HG03025 (cell line): ENCODE data around the gene MYO1H.
"Not testable (repeated sequence)": the region's sequence is repeated elsewhere in the genome, so short reads cannot be mapped to it uniquely, and the experiment has no call there.

ENCODE experiments used
- ATAC-seq: cut with Tn5 transposase; IDR thresholded peaks from one replicate; pipeline ENCODE4 v1.9.1; 2021; ENCODE audit warnings: mild to moderate bottlenecking, moderate library complexity; ENCODE audit not compliant: unreplicated experiment, low FRiP score

Gene MYO1H, protein sequence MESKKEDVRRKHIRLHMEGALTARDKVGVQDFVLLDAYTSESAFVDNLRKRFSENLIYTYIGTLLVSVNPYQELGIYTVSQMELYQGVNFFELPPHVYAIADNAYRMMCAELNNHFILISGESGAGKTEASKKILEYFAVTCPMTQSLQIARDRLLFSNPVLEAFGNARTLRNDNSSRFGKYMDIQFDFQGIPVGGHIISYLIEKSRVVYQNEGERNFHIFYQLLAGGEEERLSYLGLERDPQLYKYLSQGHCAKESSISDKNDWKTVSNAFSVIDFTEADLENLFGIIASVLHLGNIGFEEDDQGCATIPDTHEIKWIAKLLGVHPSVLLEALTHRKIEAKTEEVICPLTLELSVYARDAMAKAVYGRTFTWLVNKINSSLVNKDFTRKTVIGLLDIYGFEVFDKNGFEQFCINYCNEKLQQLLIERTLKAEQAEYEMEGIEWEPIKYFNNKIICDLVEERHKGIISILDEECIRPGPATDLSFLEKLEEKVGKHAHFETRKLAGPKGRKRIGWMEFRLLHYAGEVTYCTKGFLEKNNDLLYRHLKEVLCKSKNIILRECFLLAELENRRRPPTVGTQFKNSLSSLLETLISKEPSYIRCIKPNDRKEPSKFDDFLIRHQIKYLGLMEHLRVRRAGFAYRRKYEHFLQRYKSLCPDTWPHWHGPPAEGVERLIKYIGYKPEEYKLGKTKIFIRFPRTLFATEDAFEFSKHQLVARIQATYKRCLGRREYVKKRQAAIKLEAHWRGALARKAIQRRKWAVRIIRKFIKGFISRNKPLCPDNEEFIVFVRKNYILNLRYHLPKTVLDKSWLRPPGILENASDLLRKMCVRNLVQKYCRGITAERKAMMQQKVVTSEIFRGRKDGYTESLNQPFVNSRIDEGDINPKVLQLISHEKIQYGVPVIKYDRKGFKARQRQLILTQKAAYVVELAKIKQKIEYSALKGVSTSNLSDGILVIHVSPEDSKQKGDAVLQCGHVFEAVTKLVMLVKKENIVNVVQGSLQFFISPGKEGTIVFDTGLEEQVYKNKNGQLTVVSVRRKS

DNA sequence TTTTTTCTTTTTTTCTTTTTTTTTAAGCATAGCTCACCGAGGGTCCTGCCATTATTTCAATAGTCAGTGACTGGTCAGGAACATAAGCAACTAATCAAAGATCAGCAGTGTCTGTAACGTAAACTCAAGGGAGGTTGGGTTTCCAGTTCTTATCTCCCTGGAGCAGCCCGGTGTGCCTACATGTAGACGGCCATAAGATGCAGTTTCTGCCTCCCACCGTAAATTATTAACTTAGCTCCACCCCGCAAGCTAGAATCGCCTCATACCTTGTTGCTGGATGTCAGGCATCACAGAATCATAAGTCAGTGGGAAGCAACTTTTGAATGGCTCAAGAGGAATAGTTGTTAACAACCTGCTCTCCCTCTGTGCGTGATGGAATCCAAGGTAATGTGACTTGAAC lies at the start of gene MYO1H:
MYO1H (plus strand) TSS at position 312 of the 400 bp plus-strand sequence; CDS start at position 373, 61 bp downstream.
- no peak for ATAC-seq

DNA sequence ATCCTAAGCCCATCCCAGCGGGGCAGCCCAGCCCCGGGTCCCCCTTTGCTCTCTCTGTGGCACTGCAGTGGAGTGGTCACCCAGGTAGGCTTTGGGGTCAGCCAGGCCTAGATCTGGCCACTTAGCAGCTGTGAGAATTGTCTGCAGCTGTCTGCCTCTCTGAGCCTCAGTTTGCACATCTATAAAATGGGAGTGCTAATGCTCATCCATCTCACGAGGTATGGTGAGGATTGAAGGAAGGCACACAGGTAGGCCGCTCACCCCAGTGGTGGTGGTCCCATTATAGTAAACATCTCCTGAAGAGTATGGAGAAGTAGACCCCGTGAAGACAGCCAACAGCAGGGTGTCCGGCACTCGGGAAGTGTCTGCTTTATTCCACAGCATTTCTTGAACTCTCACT lies 47.9 kb upstream of the MYO1H start:
- ATAC-seq = no peak

DNA sequence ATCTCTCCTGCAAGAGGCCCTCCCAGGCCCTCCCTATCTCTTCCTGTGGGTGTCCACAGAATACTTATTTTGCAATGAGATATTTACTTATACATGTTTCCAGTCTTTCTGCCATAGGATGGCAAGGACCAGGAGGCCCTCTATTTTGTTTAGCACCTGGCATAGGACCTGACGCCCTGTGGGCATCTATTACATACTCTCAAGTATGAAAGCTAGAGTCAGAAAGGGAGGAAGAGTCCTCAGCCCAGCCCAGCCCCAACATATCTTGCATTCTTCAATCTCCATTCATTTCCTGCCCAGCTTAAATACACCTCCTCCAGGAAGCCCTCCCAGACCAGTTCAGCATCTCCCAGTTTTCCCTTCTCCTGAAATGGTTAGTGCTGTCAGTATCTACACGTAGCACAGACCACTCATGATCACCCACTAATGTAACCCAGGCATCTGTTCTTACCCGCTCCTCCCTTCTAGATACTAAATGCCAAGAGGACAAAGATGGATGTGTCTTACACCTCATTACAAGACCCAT lies 46.0 kb upstream of the MYO1H start:
- ATAC-seq = no peak

DNA sequence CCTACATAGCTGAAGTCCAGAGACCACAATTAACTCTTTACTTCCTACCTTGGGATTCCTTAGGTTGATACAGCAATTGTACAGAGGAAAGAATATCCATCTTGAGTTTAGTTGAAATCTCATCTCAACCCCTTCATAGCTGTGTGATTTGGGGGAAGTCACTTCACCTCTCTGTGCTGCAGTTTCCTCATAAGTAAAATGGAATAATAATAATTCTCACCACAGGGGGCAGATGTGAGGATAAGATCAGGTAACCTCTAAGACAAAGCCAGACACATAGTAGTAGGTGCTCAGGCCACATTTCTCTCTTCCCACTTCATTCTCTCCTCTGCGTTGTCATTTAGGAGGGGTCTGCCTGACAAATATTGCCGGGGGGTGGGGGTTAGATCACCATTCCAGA lies 45.3 kb upstream of the MYO1H start:
- no peak for ATAC-seq

DNA sequence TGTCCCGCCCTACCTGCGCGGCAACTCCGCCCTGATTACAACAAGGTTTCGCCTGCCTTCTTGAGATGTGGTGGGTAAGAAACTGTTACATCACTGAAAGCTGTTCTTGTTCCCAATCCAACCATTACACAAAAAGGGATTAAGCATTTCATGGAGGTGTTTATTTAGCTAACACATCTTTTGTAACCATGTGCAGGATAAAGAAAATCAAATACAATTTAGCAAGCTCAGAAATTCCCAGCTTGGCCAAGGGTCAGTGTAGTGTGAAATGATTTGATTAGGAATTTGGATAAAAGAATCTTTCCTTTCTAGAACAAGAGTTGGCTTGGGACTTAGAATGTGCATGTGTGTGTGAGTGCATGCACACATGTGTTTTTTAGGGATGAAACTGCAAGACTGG lies 44.9 kb upstream of the MYO1H start:
- no peak for ATAC-seq

DNA sequence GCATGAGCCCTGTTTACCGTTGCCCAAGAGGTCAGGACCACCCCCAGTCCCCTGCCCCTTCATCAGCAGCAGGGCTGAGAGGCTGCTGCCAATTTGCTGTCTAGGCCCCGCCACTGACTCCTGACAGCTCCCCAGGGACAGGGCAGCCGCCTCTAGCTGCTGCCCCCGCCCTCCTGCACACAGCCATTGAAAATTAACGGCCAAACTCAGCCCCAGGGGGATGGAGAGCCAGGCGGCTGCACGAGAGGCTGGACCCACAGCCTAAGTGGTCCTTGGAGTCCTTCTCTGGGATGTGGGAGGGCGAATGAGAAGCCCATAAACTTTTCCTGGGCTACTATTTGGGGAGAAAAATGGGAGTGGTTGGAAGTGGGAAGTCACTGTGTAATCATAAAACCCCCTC lies 43.2 kb upstream of the MYO1H start:
- ATAC-seq = no peak

DNA sequence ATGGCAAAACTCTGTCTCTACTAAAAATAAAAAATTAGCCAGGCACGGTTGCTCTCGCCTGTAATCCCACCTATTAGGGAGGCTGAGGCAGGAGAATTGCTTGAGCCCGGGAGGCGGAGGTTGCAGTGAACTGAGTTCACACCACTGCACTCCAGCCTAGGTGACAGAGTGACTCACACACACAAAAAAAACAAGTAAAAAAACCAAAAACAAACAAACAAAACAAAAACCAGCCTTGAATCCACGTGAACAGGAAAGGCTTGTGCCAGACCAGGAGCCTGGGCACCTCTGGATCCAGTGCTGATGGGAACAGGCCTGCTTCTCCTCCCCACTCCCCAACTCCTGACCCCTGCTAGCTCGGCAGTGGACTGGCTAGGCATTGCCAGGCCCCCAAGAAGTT lies 42.2 kb upstream of the MYO1H start:
- no peak for ATAC-seq

DNA sequence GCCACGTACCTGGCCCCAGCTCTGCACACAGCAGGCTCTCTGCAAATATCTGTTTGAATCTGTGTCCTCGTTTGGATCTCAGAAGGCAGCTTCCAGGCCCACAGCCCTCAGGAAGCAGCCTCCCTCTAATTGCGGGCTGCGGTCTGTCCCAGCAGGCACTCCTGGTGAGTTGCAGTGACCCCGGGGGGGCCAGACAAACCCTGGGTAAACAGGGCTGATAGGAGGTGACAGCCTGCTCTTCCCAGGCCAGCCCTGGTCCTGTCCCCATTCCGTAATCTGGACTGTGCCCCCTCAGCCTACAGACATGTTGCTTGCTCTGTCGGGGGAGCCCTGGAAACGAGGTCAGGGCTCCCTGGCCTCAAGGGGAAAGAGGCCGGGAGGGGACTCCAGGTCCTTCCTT lies 40.6 kb upstream of the MYO1H start:
- ATAC-seq = no peak

DNA sequence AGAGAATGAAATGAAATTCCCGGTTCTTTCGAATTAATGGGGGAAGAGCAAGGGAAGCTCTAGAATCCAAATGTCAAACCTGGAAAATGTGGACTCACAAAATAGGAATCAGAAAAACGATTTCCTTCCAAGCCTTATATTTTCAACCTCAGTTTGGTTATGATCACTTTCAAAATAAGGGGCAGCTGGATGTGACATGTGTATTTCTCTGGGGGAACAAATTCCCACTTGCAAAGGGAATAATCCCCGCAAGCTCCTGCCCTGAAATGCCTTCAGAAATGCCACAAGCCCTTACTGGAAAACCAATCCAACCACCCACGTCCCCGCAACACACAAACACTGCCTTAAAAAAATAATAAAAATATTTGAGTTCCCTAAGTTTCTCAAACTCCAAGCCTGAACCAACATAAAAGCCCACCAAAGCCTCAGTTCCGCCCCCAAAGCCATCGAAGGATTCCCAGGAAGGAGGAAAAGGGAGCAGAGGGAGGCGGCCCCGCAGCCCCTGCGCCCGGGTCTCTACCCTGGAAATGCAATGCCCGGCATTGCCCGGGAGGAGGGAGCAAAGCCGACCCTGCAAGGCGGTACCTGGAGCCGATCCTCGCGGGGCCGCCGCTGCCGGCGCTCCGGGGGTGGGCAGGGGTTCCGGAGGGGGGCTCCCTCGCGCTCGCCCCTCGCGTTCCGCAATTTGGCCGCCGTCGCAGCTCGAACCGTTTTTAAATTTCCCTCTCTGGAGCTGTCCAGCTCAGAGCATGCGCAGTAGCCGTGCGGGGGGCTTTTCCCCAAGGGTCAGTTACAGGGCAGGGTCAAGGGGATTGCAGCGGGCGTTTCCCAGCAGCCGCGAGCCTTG lies 38.9 kb upstream of the MYO1H start, which contains the start of gene FOXN4:
FOXN4 (minus strand) TSS at position 751 of the 847 bp plus-strand sequence. CDS start 963 bp downstream, outside the sequence.
- no peak for ATAC-seq

DNA sequence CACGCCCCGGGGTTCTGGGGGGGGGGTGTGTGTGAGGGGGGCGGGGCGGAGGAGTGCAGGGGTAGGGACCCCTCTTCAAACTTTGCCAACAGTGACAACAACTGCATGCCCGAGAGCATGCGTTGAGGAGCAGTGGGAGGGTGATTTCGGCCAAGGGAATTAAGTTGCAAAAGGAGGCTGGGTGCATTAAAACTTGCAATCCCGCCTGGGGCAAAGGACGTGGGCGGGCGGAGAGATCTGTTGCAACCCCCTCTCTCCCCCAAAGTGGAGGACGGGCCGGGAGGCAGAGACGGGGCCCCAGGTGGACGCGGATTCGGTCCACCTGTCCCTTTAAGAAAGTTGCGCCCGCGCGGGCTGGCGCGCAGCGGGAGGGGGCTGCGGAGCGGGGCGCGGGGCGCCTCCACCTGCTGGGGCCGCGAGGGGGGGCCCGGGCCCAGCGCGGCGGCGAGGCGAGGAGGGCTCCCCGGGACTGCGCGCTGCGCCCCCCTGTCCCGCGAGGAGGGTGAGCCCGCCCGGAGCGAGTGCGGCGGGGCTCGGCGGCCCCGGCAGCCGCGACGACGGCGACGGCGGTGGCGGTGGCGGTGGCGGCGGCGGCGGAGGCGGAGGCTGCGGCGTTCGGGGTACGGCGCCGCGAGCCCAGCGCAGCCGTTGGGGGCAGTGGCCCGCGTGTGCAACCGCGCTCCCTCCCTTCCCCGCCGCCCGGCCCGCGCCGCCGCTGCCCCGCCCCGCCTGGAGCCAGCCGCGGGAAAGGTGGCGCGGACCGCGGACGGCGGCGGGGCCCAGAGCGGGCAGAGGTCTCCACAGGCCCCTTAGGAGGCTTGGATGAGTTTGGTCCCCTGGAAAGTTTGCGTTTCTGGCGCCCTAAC lies 38.1 kb upstream of the MYO1H start:
- ATAC-seq = no peak

DNA sequence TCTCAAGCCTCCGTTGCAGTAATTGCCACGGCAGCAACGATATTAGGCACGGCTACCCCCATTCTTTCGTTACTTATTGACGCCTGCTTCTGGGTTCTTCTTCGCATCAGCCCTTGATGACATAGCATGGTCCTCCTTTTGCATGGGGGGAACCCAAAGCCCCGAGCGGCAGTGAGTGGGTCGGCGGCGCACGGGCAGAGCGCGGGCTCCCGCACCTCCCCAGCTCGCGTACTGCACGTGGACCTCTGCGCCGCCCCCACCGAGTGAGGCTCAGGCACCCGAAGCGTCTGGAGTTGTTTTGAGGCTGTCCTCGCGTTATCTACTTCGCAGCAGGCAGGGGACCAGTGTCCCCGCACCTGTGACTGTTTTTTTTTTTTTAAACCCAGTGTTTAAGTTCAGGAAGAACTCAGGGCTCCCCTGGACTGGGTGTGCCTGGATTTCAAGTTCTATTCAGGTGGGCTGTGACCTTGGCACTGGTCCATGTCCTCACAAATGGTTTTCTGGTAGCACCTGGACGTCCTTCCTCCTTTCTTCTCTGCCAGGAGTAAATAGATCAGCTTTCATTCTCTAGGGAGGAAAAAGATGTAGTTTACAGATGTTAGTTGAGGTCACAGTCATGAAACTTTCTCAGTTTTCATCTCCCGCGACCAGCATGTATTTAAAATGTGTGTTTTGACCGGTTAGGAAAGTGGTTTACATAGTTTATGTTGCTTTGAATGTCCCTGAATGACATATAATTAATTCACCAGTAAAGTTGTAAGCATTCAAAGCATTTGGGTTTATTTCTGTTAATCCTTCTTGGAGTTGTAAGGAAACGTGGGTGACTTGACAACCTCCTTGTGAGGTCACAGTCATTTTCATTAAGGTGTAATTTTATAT lies 37.2 kb upstream of the MYO1H start:
- no peak for ATAC-seq

DNA sequence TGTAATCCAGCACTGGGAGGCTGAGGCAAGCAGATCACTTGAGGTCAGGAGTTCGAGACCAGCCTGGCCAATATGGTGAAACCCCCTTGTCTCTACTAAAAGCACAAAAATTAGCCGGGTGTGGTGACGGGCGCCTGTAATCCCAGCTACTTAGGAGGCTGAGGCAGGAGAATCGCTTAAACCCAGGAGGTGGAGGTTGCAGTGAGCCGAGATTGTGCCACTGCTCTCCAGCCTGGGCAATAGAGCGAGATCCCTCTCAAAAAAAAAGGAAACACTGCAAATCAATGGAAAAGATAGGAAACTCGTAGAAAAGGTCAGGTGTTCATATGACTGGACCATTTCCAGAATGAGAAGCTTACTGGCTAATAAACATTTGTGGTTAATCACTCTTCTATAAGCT lies 26.4 kb upstream of the MYO1H start:
- not testable (repeated sequence) for ATAC-seq

DNA sequence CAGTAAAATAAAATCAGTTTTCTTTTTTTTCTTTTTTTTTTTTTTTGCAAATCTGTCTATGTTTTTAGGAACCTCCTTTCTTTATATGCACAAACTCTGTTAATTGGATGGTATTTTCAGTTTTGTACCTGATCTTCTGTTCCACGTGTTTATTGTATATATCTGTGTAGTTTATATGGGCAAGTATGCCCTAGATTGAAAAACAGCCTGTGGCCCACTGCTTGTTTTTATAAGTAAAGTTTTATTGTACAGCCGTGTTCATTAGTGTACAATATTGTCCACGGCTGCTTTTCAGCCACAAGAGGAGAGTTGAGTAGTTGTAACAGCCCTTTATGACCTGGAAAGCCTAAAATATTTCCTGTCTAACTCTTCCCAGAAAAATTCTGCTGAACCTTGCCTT lies 18.7 kb upstream of the MYO1H start:
- ATAC-seq = no peak

DNA sequence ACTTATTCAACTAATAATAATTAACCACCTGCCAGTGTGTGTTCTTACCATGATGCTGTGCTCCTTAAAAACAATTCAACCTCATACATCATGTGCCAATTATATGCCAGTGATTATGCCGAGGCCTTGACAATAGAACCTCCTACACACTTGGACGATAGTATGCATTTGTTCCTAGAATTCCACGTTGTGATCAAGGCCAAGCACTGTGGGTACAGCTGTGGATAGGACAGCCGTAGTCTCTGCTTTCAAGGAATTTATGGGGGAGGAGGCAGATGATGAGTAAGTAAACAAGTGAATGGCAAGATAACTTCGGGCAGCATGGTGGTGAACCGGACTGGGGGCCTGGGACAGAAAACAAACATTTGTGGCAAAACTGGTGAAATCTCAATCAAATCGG lies 18.0 kb upstream of the MYO1H start:
- no peak for ATAC-seq

DNA sequence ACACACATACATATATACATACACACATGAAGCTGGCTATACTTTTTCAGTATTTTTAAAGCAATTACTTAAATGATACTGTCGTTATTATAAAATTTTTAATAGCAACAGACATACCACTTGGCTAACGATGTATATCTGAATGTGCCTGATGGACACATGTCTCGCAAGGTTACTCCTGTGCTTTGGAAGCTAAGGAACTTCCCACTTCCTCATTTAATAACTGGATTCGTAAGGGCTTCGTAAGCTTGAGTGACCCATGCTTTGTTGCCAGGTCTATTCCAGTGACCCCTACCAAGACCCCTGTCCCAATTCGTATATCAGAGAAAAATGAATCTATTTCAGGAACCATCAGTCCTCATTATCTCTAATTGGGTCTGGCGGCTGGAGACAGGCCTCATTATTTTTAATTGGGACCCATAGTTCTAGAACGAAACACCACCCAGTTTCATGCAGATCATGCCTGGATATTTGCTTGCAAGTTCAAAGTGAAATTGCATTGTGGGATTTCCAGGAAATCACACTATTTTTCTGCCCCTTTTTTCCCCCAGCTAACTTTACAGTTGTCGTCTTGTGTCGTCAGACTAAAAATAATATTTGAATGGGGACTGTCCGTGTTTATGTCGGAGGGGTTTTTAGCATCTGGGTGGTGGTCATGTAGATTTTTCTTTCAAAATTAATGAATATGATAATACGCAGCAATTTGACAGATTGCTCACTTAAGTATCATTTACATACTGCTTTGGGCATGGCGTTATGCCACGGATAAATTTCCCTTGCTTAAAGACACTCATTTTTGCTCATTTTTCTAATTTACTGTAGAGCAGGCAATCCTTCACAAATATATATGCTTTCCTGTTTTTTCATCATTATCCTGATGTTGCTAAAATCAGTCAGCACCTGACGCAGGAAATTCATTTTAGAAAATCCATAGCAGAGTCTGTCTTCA lies 17.1 kb upstream of the MYO1H start:
- no peak for ATAC-seq

DNA sequence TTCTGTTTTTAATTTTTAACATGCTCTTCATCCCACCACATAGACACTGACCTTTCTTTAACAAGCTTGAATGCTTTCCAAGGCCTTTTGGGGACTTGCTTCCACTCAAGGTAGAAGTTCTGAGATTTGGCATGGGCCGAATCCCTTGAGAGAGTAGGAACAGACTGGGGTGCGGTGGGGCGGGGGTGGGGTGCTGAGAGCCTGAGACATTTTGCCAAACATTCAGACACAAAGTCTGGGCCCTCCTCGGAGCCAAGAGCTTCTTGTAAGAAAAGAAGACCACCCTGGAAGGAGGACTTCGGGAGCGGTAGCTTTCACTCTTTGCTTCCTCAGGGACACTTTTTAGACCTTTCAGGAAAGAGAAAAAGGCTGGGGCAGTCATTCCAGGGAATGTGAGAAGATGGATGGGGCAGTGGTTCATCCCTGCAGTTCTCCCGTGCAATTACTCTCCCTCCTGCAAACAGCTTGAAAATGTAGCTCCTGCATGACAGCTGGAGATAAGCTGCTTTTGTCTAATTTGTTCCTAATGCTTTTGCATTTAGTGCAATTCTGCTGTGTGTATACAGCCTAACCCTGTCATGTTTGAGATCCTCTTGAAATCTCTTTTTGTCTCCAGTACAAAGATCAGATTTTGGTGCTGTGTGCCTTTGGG lies 16.3 kb upstream of the MYO1H start:
- ATAC-seq = no peak

DNA sequence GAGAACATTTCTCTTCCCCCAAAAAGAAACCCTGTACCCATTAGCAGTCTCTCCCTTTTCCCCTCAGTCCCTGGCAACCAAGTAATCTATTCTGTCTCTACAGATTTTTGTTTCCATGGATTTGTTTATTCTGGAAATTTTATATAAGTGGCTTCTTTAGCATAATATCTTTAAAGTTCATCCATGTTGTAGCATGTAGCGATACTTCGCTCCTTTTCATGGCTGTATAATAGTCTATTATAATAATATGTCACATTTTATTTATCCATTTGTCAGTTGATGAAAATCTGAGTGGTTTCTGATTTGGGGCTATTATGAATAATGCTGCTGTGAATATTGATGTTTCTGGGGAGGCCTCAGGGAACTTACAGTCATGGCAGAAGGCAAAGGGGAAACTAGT lies 12.8 kb upstream of the MYO1H start:
- no peak for ATAC-seq
